Endothelial cell of umbilical vein (primary cell): Measurements from ENCODE around the gene RNF40. TPM values are rescaled to one million over a fixed set of nuclear protein-coding genes. Genes with fewer than 3 reads are reported as not detected.
A peak's percentile ranks its signal among the peaks of the same experiment; 100 is the strongest.

Experiments used
- BruUV-seq: library from RNA; stranded (reverse); fragments of 400-500 nt; replicated peaks from 2 replicates; lab custom pipeline; 2021; lab: Mats Ljungman, UMichigan
- CTCF ChIA-PET: fragments of 300-600, 350-600 bp; sonication (Branson Sonifier 250); formaldehyde crosslinking; loops from one replicate; lab custom pipeline; 2021; ENCODE audit warnings: antibody characterized with exemption, inconsistent platforms; lab: Charles Lee
- POLR2A ChIA-PET: fragments of 300-600, 350-600 bp; sonication (Branson Sonifier 250); formaldehyde crosslinking; loops from one replicate; lab custom pipeline; 2021; ENCODE audit warnings: antibody characterized with exemption, inconsistent platforms; lab: Charles Lee
- DNase-seq: peaks from one replicate; pipeline ENCODE4 v3.0.0-alpha.2; 2011; ENCODE audit warnings: low read depth, low spot score
- FAIRE-seq: peaks from 2 replicates; lab custom pipeline; 2011; peaks lifted over from hg19 to GRCh38; lab: Jason Lieb, UNC
- H2AFZ ChIP-seq: 2 replicates; pipeline ENCODE4 v1.6.0; 2012; ENCODE audit warnings: low read depth, low read length, control low read depth, inconsistent platforms
- H3K27ac ChIP-seq: 2 replicates; pipeline ENCODE4 v1.5.1; 2011; ENCODE audit warnings: low read depth, mild to moderate bottlenecking, control low read depth, low read length, moderate library complexity; ENCODE audit not compliant: insufficient read depth
- H3K27me3 ChIP-seq, 2 experiments: 2 replicates each; pipeline versions ENCODE4 v1.6.0 to v1.6.1; 2011; ENCODE audit warnings: low read length in 2 of 2, mixed read lengths in 1 of 2; ENCODE audit not compliant: control insufficient read depth in 2 of 2, insufficient read depth in 2 of 2
- H3K36me3 ChIP-seq, 2 experiments: 2 replicates in 1 of 2; 3 replicates in 1 of 2; pipeline ENCODE4 v1.5.1; 2011; ENCODE audit warnings: low read length in 2 of 2, mild to moderate bottlenecking in 1 of 2, moderate library complexity in 1 of 2; ENCODE audit not compliant: control insufficient read depth in 2 of 2, insufficient read depth in 2 of 2; ENCODE audit errors: extremely low read depth in 1 of 2
- H3K4me1 ChIP-seq: 3 replicates; pipeline ENCODE4 v1.5.1; 2011; ENCODE audit warnings: mild to moderate bottlenecking, low read length; ENCODE audit not compliant: control insufficient read depth, insufficient read depth; ENCODE audit errors: extremely low read depth
- H3K4me2 ChIP-seq: 2 replicates; pipeline ENCODE4 v1.6.1; 2011; ENCODE audit warnings: low read length, control low read depth, mixed read lengths; ENCODE audit not compliant: insufficient read depth
- H3K4me3 ChIP-seq, 3 experiments: fragments of 200-600 bp in 1 of 3; sonication (generic), shearing (Covaris generic) in 1 of 3; replicated peaks in 1 of 3; 2 replicates each; pipeline ENCODE4 v1.5.1; 2011 to 2016; ENCODE audit warnings: control low read depth in 3 of 3, low read length in 3 of 3, mild to moderate bottlenecking in 2 of 3, inconsistent platforms in 1 of 3, low read depth in 1 of 3, moderate library complexity in 1 of 3; ENCODE audit not compliant: insufficient read depth in 1 of 3
- H3K79me2 ChIP-seq: 2 replicates; pipeline ENCODE4 v1.6.0; 2012; ENCODE audit warnings: low read length, inconsistent platforms; ENCODE audit not compliant: control insufficient read depth, insufficient read depth
- H3K9ac ChIP-seq: replicated peaks from 2 replicates; pipeline ENCODE3; 2011; ENCODE audit warnings: low read length, control low read depth; ENCODE audit not compliant: insufficient read depth; ENCODE audit errors: extremely low read depth
- H3K9me1 ChIP-seq: replicated peaks from 3 replicates; pipeline ENCODE4 v1.6.0; 2011; ENCODE audit warnings: mild to moderate bottlenecking, low read length; ENCODE audit not compliant: control insufficient read depth, insufficient read depth; ENCODE audit errors: extremely low read depth
- H3K9me3 ChIP-seq: replicated peaks from 2 replicates; pipeline ENCODE4 v1.5.1; 2012; ENCODE audit warnings: low read length, inconsistent platforms; ENCODE audit not compliant: control insufficient read depth, insufficient read depth
- H4K20me1 ChIP-seq: replicated peaks from 2 replicates; pipeline ENCODE3; 2011; ENCODE audit warnings: mild to moderate bottlenecking, low read length; ENCODE audit not compliant: control insufficient read depth, insufficient read depth; ENCODE audit errors: extremely low read depth
- EZH2 ChIP-seq: IDR thresholded peaks from 2 replicates; pipeline ENCODE4 v1.6.1; 2012; ENCODE audit warnings: borderline replicate concordance, low read depth, mild to moderate bottlenecking, moderate library complexity, low read length, inconsistent platforms; ENCODE audit not compliant: severe bottlenecking
- FOS ChIP-seq: IDR thresholded peaks from 2 replicates; pipeline ENCODE4 v1.6.1; 2011; ENCODE audit warnings: mild to moderate bottlenecking, low read length, moderate library complexity, borderline replicate concordance; ENCODE audit not compliant: insufficient read depth
- GATA2 ChIP-seq: IDR thresholded peaks from 2 replicates; pipeline ENCODE4 v1.7.0; 2011; ENCODE audit warnings: low read depth, mild to moderate bottlenecking, moderate library complexity, mixed read lengths, low read length; ENCODE audit not compliant: insufficient read length, insufficient read depth
- JUN ChIP-seq: IDR thresholded peaks from 2 replicates; pipeline ENCODE4 v1.6.1; 2011; ENCODE audit warnings: borderline replicate concordance, low read depth; ENCODE audit not compliant: insufficient read length, insufficient read depth
- MYC ChIP-seq: IDR thresholded peaks from one replicate; pipeline ENCODE4 v1.6.1; 2011; ENCODE audit warnings: mild to moderate bottlenecking, low read depth, low read length
- POLR2A ChIP-seq: IDR thresholded peaks from 2 replicates; pipeline ENCODE4 v1.6.1; 2012; ENCODE audit warnings: low read depth, mild to moderate bottlenecking, control low read depth, low read length
- POLR2AphosphoS5 ChIP-seq: IDR thresholded peaks from 2 replicates; pipeline ENCODE4 v1.6.1; 2012; ENCODE audit warnings: low read depth, mild to moderate bottlenecking, control low read depth, low read length, moderate library complexity; ENCODE audit not compliant: insufficient read depth
- dilution Hi-C: fragments of 300-500 bp; cut with MboI; formaldehyde crosslinking; loops from one replicate; pipeline ENCODE4 v1.15.0; 2019; ENCODE audit warnings: low sequenced_read_pairs; ENCODE audit not compliant: extremely low pct_ligation_motif_present
- intact Hi-C: fragments of 100-400 bp; cut with micrococcal nuclease; formaldehyde crosslinking; loops from one replicate; pipeline ENCODE4 v1.10.0; 2022
- polyA plus RNA-seq, 4 experiments: library from polyadenylated mRNA; depleted of rRNA in 3 of 4; stranded (reverse) in 3 of 4; unstranded in 1 of 4; fragments of >200 nt; gene quantifications; 2 replicates each; pipeline versions ENCODE4 v1.2.1 to v1.2.3, GENCODE V29; 2011 to 2012; ENCODE audit warnings: missing spikeins in 1 of 4
- total RNA-seq: library from RNA; stranded (reverse); gene quantifications from 2 replicates; pipeline ENCODE4 v1.2.3, GENCODE V29; 2021
- TF ChIP-seq, protein P1 (sequence below), 2 donors: IDR thresholded peaks; 1 replicate in 1 of 2; 2 replicates in 1 of 2; pipeline ENCODE4 v1.5.1; 2011; ENCODE audit warnings: low read length in 2 of 2, mild to moderate bottlenecking in 2 of 2, moderate library complexity in 2 of 2, control low read depth in 1 of 2, inconsistent platforms in 1 of 2, low read depth in 1 of 2; ENCODE audit not compliant: insufficient read depth in 1 of 2; ENCODE audit errors: extremely low read depth in 1 of 2
- TF ChIP-seq, protein P2 (sequence below): IDR thresholded peaks from 2 replicates; pipeline ENCODE4 v1.6.1; 2011; ENCODE audit not compliant: insufficient read depth, insufficient read length

Gene RNF40
- total and polyA plus RNA-seq, 2 donors (not counting 3 experiments of a cell fraction or from before 2014, with no cell fraction given): 60.5 to 102 TPM

DNA sequence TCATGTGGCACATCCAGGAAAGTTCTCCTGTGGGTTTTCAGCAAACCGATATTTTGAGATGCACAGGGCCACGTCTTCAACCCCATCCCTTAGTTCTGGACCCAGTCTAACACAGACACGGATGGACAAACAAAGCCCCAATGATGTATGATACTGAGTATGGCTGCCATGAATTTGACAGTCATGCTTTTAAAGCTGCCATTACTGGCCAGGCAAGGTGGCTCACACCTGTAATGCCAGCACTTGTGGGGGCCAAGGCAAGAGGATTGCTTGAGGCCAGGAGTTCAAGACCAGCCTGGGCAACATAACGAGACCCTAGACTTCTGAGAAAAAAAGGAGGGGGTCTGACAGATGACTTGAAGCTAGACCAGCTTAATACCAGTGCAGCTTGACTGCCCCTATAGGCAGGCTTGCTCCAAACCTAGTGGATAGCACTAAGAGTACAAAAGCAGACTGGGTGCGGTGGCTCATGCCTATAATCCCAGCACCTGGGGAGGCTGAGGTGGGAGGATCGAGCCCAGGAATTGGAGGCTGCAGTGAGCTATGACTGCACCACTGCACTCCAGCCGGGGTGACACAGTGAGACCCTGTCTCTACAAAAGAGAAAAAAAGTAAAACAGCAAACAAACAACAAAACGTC is 35.7 kb downstream of the RNF40 start:
- no peaks in the 10 kb centered on the region for H3K36me3 ChIP-seq
- intact Hi-C loops (no loop called here), dilution Hi-C loops (no loop called here)
- no peak overlapping the region for H3K4me2 ChIP-seq
- H4K20me1 ChIP-seq: no peaks in the 10 kb centered on the region
- DNase-seq (no peak), FAIRE-seq (no peak)
- no peaks in the 10 kb centered on the region for H3K27me3 ChIP-seq
- no peak overlapping the region for H2AFZ ChIP-seq
- no TSS peak for BruUV-seq
- no peak for TF ChIP-seq POLR2AphosphoS5
- TF ChIP-seq, protein P1, sequence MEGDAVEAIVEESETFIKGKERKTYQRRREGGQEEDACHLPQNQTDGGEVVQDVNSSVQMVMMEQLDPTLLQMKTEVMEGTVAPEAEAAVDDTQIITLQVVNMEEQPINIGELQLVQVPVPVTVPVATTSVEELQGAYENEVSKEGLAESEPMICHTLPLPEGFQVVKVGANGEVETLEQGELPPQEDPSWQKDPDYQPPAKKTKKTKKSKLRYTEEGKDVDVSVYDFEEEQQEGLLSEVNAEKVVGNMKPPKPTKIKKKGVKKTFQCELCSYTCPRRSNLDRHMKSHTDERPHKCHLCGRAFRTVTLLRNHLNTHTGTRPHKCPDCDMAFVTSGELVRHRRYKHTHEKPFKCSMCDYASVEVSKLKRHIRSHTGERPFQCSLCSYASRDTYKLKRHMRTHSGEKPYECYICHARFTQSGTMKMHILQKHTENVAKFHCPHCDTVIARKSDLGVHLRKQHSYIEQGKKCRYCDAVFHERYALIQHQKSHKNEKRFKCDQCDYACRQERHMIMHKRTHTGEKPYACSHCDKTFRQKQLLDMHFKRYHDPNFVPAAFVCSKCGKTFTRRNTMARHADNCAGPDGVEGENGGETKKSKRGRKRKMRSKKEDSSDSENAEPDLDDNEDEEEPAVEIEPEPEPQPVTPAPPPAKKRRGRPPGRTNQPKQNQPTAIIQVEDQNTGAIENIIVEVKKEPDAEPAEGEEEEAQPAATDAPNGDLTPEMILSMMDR (IDR thresholded peaks at IDR 0.05; ENCODE audit: extremely low read depth in 1 of 2, insufficient read depth in 1 of 2, low read depth in 1 of 2, low read length in 2 of 2): peak in 1 of 2 donors; percentile 6
- ChIA-PET POLR2A (no interaction called here), CTCF (interaction anchor here (0.7 to 3.0 kb wide), 5 partner anchors 11 to 56 kb away, joined by 3 to 12 read pairs (median 4); partner anchors contain the start of gene ZNF629)
- H3K27ac ChIP-seq: no peak overlapping the region
- H3K4me3 ChIP-seq: no peak overlapping the region
- H3K9me3 ChIP-seq: no peaks in the 10 kb centered on the region
- H3K9me1 ChIP-seq: no peaks in the 10 kb centered on the region
- H3K4me1 ChIP-seq: no peaks in the 10 kb centered on the region
- no peaks in the 10 kb centered on the region for H3K79me2 ChIP-seq
- no peak overlapping the region for H3K9ac ChIP-seq

DNA sequence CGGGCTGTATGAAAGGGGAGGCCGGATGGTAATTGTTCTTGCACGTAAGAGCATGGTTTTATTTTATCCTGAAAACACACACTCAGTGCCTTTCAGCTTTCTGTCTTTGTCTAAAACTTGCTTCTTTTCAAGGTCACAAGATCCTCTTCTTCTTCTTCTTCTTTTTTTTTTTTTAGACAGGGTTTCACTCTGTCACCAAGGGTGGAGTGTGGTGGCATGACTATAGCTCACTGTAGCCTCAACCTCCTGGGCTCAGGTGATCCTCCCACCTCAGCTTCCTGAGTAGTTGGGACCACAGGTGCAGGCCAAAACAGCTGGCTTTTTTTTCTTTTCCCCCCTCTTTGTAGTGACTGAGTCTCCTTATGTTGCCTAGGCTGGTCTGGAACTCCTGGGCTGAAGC is 40.8 kb downstream of the RNF40 start:
- Histone ChIP-seq H3K4me3 (no peak overlapping the region), H2AFZ (no peak overlapping the region), H3K36me3 (no peaks in the 10 kb centered on the region), H3K9me1 (no peaks in the 10 kb centered on the region), H3K4me2 (no peak overlapping the region), H3K9me3 (no peaks in the 10 kb centered on the region), H3K79me2 (no peaks in the 10 kb centered on the region), H3K27ac (no peak overlapping the region), H4K20me1 (no peaks in the 10 kb centered on the region), H3K9ac (no peak overlapping the region), H3K4me1 (peaks cover 8% of the 10 kb centered on the region), H3K27me3 (no peaks in the 10 kb centered on the region)
- no peak for FAIRE-seq
- POLR2A ChIA-PET: no interaction called here
- no peak for TF ChIP-seq POLR2A
- TF ChIP-seq JUN: no peak
- TF ChIP-seq EZH2: no peak
- no peak for TF ChIP-seq GATA2
- TF ChIP-seq MYC: no peak
- TF ChIP-seq, protein P2, sequence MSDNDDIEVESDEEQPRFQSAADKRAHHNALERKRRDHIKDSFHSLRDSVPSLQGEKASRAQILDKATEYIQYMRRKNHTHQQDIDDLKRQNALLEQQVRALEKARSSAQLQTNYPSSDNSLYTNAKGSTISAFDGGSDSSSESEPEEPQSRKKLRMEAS: no peak
- TF ChIP-seq POLR2AphosphoS5: no peak
- no peak for TF ChIP-seq FOS
- TF ChIP-seq, protein P1 (IDR thresholded peaks at IDR 0.05; ENCODE audit: extremely low read depth in 1 of 2, insufficient read depth in 1 of 2, low read depth in 1 of 2, low read length in 2 of 2): no peak
- CTCF ChIA-PET: interaction anchor here (1.0 to 1.4 kb wide), 5 partner anchors 11 to 99 kb away, joined by 3 to 13 read pairs (median 4); partner anchors contain the start of gene ZNF629
- DNase-seq: no peak
- dilution Hi-C loops: no loop called here
- no TSS peak for BruUV-seq
- intact Hi-C loops: no loop called here
